ENCODE results near the gene CD177. TPM values are rescaled to one million over a fixed set of nuclear protein-coding genes. Genes with fewer than 3 reads are reported as not detected.

CD177 gene
- polyA plus RNA-seq, 2 of the 4 experiments (the other 2 are of a cell fraction): 0.03 to 0.05 TPM

GRCh38 chr19:43316591-43317319 is 36.7 kb upstream of the CD177 start (continued):
- no peak for TF ChIP-seq HES2 (IDR thresholded peaks at IDR 0.05)
- no peak for TF ChIP-seq KDM5A (IDR thresholded peaks at IDR 0.05)
- peak; percentile 69 for TF ChIP-seq CTCF (IDR thresholded peaks at IDR 0.05)

- TF ChIP-seq MAX (IDR thresholded peaks at IDR 0.05) (no peak), MAFK (IDR thresholded peaks at IDR 0.05; ENCODE audit: partially characterized antibody) (peak; percentile 93)
- ChIA-PET CTCF (interaction anchor here (1.1 to 1.3 kb wide), 2 partner anchors 9 to 625 kb away, joined by 3 read pairs; no protein-coding TSS in a partner anchor), POLR2A (no interaction called here)
- H3K4me3 ChIP-seq: no peak overlapping the region
- H3K9me3 ChIP-seq: no peaks in the 10 kb centered on the region
- no peaks in the 10 kb centered on the region for H3K4me1 ChIP-seq
- FAIRE-seq (no peak), ATAC-seq (no peak), DNase-seq (ENCODE audit: low read depth in 1 of 2, low spot score in 1 of 2) (no peak)
- no peak overlapping the region for H3K27ac ChIP-seq
- WGBS (ENCODE audit: missing lambda C conversion rate): 29% methylated on average over 3 of the region's 3 CpGs
- H3K4me2 ChIP-seq: no peak overlapping the region
Observed at GRCh38 chr19:43318203-43318602, 35.3 kb upstream of the CD177 start.

- H3K27ac ChIP-seq: no peak overlapping the region
- H3K4me1 ChIP-seq: no peaks in the 10 kb centered on the region
- CTCF ChIA-PET: interaction anchor here (0.7 to 1.3 kb wide), 3 partner anchors 107 to 895 kb away, joined by 3 read pairs; no protein-coding TSS in a partner anchor
- no peaks in the 10 kb centered on the region for H3K9me3 ChIP-seq
- 52% methylated on average over 4 of the region's 4 CpGs for WGBS (ENCODE audit: missing lambda C conversion rate)
- FAIRE-seq: peak; percentile 68
- no peak for ATAC-seq
- DNase-seq (ENCODE audit: low read depth in 1 of 2, low spot score in 1 of 2): no peak
- H3K4me2 ChIP-seq: no peak overlapping the region
- POLR2A ChIA-PET: no interaction called here
- TF ChIP-seq MAX (IDR thresholded peaks at IDR 0.05) (no peak), TP53 (CRISPR knock-in tag; IDR thresholded peaks at IDR 0.05) (no peak), CEBPB (IDR thresholded peaks at IDR 0.05) (no peak), BCL3 (IDR thresholded peaks at IDR 0.05) (no peak), HOXA7 (CRISPR knock-in tag; IDR thresholded peaks at IDR 0.05) (no peak), NR3C1 (IDR thresholded peaks at IDR 0.05) (no peak), SMC3 (IDR thresholded peaks at IDR 0.05) (no peak), ZFP36 (IDR thresholded peaks at IDR 0.05; ENCODE audit: borderline replicate concordance, partially characterized antibody) (no peak), MAZ (IDR thresholded peaks at IDR 0.05; ENCODE audit: borderline replicate concordance, low read depth, low read length) (no peak), HOXB5 (CRISPR knock-in tag; IDR thresholded peaks at IDR 0.05) (no peak), PHF8 (IDR thresholded peaks at IDR 0.05; ENCODE audit: borderline replicate concordance, low read depth) (no peak), FOSL2 (IDR thresholded peaks at IDR 0.05) (no peak), FOSL2 (CRISPR knock-in tag; IDR thresholded peaks at IDR 0.05) (no peak), KDM5A (IDR thresholded peaks at IDR 0.05) (no peak), CBX2 (IDR thresholded peaks at IDR 0.05; ENCODE audit: borderline replicate concordance, low read depth) (no peak), KDM1A (IDR thresholded peaks at IDR 0.05; ENCODE audit: low read depth) (no peak)
- no peak overlapping the region for H3K4me3 ChIP-seq
Observed at GRCh38 chr19:43318796-43319314, 34.6 kb upstream of the CD177 start.

Measured in A549 (cell line).